HG03565 (cell line): Measurements from ENCODE around the gene CDKN2C.

Source experiments
- ATAC-seq: cut with Tn5 transposase; IDR thresholded peaks from one replicate; pipeline ENCODE4 v1.9.1; 2021; ENCODE audit warnings: mild to moderate bottlenecking, moderate library complexity; ENCODE audit not compliant: unreplicated experiment

The CDKN2C gene

DNA sequence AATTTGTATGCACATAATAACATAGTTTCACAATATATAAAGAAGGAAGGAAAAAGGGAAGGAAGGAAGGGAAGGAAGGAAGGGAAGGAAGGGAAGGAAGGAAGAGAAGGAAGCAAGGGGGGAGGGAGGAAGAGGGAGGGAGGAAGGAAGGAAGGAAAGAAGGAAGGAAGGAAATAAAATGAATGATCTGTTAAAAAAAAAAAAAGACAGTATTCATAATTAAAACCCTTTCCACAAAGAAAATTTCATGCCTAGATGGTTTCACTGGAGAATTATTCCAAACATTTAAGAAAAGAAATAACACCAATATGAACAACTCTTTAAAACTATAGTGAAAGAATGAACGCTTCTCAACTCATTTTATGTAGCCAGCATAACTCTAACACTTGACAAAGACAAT lies 44.8 kb downstream of the CDKN2C start:
- ATAC-seq = no peak

DNA sequence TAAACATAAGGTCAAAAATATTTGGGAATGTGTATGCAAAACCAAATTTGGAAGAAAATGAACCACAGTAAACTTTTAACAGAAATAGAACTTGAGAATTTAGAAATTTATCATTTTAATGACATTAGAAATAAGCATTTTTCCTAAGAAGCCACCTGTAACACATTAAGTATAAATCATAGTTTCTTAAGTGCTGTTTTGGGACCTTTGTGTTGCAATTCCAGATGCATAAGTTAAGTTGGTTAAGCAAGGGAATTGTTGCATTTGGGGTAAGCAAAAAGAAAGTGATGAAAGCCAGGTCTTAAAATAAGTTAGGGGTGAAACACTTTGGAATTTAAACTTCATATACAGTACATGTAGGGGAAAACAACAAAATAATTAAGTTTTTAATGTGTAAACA lies 49.8 kb downstream of the CDKN2C start:
- ATAC-seq = no peak
